HTERT RPE-1 (cell line): Measurements from ENCODE around the gene SLC16A7.

Experiments
- in situ Hi-C: fragments of 300-500 bp; cut with MboI; formaldehyde crosslinking; loops from 4 replicates; pipeline ENCODE4 v1.14.3; 2020; ENCODE audit warnings: low sequenced_read_pairs

SLC16A7 gene

DNA sequence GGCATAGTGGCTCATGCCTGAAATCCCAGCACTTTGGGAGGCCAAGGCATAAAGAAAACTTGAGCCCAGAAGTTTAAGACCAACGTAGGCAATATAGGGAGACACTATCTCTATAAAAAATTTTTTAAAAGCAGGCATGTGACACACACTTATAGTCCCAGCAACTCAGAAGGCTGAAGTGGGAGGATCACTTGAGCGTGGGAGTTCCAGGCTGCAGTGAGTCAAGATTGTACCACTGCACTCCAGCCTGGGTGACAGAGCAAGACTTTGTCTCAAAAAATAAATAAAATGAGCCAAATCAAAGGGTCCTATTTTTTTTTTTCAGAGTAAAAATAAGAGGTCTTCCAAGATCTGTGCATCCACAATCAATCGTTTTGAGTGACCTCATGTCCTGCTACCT is 237.6 kb downstream of the SLC16A7 start:
- in situ Hi-C loops: no loop called here

- in situ Hi-C loops: no loop called here
Observed at GRCh38 chr12:59834659-59835474, 239.0 kb downstream of the SLC16A7 start.
